HCT116 (cell line): ENCODE results near the gene EMX1.

Experiments
- EGR1 ChIP-seq: IDR thresholded peaks from 2 replicates; pipeline ENCODE4 v1.6.1; 2012; ENCODE audit warnings: low read depth
- EZH2 ChIP-seq: fragments of 200-600 bp; sonication (generic); IDR thresholded peaks from 2 replicates; pipeline ENCODE4 v1.6.1; 2017; ENCODE audit warnings: antibody characterized with exemption, mixed run types
- EZH2phosphoT487 ChIP-seq: fragments of 200-600 bp; IDR thresholded peaks from 2 replicates; pipeline ENCODE4 v1.6.1; 2018; ENCODE audit warnings: antibody characterized with exemption, borderline replicate concordance
- ZFX ChIP-seq: fragments of 450-650 bp; IDR thresholded peaks from 2 replicates; pipeline ENCODE4 v1.6.1; 2017
- TF ChIP-seq, protein P1 (sequence below): IDR thresholded peaks from 2 replicates; pipeline ENCODE4 v1.6.1; 2012; ENCODE audit warnings: low read depth
- TF ChIP-seq, protein P2 (sequence below), 3 experiments: fragments of 200-600 bp in 1 of 3; sonication (generic) in 1 of 3; IDR thresholded peaks in 2 of 3; conservative IDR thresholded peaks in 1 of 3; 2 replicates each; pipeline ENCODE4 v1.5.1; 2012 to 2017; ENCODE audit warnings: low read depth in 2 of 3, low read length in 2 of 3, antibody characterized with exemption in 1 of 3, borderline replicate concordance in 1 of 3, control low read depth in 1 of 3, mild to moderate bottlenecking in 1 of 3, mixed read lengths in 1 of 3, mixed run types in 1 of 3, moderate library complexity in 1 of 3; ENCODE audit not compliant: insufficient read depth in 1 of 3
- TF ChIP-seq, protein P3 (sequence below): IDR thresholded peaks from 2 replicates; pipeline ENCODE4 v1.6.1; 2011; ENCODE audit warnings: mild to moderate bottlenecking, low read length, moderate library complexity; ENCODE audit not compliant: insufficient replicate concordance; ENCODE audit errors: extremely low read depth

DNA sequence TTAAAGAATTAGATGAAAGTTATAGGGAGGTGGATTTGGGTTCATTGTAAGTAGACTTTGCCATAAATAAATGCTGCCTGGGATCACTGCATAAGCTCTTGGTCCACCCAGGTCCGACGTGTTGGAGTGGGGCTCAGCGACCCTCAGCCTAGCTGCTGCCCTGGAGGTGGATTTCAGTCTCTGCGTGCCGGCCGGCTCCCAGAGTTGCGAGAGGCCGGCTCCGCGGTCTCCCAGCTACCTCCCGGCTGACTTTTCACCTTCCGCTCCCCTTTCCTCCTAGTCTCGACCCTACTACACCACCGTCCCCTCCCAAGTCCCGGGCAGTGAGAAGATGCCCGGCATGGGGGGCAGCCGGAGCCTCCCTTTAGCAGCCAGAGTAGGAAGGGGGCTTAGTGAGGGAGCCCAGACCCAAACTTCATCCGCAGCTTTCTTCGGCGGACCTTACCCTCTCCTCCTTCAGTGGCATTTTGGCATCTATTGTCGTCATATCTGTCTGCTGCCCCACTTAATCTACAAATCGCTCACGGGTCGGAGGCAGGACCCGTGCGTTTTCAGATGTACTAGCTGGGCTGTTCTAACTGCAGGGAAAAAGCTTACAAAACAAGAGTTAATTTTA, 8.1 kb downstream of the EMX1 start:
- TF ChIP-seq ZFX (no peak), EGR1 (no peak), EZH2 (no peak), EZH2phosphoT487 (no peak)
- TF ChIP-seq, protein P1, sequence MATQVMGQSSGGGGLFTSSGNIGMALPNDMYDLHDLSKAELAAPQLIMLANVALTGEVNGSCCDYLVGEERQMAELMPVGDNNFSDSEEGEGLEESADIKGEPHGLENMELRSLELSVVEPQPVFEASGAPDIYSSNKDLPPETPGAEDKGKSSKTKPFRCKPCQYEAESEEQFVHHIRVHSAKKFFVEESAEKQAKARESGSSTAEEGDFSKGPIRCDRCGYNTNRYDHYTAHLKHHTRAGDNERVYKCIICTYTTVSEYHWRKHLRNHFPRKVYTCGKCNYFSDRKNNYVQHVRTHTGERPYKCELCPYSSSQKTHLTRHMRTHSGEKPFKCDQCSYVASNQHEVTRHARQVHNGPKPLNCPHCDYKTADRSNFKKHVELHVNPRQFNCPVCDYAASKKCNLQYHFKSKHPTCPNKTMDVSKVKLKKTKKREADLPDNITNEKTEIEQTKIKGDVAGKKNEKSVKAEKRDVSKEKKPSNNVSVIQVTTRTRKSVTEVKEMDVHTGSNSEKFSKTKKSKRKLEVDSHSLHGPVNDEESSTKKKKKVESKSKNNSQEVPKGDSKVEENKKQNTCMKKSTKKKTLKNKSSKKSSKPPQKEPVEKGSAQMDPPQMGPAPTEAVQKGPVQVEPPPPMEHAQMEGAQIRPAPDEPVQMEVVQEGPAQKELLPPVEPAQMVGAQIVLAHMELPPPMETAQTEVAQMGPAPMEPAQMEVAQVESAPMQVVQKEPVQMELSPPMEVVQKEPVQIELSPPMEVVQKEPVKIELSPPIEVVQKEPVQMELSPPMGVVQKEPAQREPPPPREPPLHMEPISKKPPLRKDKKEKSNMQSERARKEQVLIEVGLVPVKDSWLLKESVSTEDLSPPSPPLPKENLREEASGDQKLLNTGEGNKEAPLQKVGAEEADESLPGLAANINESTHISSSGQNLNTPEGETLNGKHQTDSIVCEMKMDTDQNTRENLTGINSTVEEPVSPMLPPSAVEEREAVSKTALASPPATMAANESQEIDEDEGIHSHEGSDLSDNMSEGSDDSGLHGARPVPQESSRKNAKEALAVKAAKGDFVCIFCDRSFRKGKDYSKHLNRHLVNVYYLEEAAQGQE, result no peak
- TF ChIP-seq, protein P2, sequence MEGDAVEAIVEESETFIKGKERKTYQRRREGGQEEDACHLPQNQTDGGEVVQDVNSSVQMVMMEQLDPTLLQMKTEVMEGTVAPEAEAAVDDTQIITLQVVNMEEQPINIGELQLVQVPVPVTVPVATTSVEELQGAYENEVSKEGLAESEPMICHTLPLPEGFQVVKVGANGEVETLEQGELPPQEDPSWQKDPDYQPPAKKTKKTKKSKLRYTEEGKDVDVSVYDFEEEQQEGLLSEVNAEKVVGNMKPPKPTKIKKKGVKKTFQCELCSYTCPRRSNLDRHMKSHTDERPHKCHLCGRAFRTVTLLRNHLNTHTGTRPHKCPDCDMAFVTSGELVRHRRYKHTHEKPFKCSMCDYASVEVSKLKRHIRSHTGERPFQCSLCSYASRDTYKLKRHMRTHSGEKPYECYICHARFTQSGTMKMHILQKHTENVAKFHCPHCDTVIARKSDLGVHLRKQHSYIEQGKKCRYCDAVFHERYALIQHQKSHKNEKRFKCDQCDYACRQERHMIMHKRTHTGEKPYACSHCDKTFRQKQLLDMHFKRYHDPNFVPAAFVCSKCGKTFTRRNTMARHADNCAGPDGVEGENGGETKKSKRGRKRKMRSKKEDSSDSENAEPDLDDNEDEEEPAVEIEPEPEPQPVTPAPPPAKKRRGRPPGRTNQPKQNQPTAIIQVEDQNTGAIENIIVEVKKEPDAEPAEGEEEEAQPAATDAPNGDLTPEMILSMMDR (IDR thresholded peaks at IDR 0.05 in 2 of 3, conservative IDR thresholded peaks at IDR 0.05 in 1 of 3; ENCODE audit: borderline replicate concordance in 1 of 3, insufficient read depth in 1 of 3, low read depth in 2 of 3, low read length in 2 of 3), result no peak
- TF ChIP-seq, protein P3, sequence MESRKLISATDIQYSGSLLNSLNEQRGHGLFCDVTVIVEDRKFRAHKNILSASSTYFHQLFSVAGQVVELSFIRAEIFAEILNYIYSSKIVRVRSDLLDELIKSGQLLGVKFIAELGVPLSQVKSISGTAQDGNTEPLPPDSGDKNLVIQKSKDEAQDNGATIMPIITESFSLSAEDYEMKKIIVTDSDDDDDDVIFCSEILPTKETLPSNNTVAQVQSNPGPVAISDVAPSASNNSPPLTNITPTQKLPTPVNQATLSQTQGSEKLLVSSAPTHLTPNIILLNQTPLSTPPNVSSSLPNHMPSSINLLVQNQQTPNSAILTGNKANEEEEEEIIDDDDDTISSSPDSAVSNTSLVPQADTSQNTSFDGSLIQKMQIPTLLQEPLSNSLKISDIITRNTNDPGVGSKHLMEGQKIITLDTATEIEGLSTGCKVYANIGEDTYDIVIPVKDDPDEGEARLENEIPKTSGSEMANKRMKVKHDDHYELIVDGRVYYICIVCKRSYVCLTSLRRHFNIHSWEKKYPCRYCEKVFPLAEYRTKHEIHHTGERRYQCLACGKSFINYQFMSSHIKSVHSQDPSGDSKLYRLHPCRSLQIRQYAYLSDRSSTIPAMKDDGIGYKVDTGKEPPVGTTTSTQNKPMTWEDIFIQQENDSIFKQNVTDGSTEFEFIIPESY, result no peak
